ENCODE results near the gene TMEM232.
"Not testable (repeated sequence)": the region's sequence is repeated elsewhere in the genome, so short reads cannot be mapped to it uniquely, and the experiment has no call there.

TMEM232 gene

DNA sequence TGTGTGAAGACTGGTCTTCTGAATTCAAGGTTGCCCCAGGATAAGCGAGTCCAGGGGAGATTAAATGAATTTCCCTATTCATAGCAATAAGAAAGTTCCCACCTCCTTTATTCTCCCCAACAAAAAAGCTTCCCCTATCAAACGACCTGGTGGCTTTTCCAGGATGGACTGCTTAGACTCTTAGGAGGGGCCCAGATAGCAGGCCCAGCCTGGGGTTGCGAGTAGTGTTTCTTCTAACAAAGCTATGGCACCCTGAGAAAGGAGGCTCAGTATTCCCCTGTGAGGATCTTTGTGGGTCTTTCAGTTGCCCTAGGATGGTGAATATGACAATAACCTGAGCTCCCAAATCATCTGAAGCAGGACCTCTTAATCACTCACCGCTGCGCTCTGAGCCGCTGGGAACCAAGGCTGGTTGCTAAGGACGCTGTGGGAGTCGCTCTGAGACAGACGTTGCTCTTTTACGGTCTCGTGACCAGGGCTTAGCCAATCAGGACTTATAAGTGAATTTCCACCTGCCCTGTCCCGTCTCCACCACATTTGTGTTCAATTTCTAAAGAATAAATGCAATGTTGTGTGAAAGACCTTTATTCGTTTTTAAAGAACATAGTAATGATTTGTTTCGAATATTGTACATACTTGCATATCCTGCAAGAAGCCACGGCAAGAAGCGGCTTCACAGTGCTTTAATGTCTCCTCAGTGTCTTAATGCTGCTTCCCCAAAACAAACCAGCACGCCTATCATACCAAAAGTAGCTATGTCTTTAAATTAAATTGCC lies at the start of gene TMEM232:
Gene TMEM232 (minus strand): TSS at position 423 of the 776 bp plus-strand sequence. CDS start 59,319 bp downstream, outside the sequence.
- DNase-seq (ENCODE audit: low spot score) = peak; percentile 89

DNA sequence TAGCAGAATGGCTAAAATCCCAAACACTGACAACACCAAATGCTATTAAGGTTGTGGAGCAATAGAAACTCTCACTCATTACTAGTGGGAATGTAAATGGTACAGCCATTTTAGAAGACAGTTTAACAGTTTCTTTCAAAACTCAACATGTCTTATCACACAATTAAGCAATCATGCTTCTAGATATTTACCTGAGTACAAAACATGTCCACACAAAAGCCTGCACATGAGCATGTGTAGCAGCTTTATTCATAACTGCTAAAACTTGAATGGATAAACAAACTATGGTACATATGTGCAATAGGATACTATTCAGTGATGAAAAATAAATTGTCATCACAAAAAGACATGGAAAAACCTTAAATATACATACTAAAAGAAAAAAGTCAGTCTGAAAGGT lies 43.8 kb upstream of the TMEM232 start:
- DNase-seq (ENCODE audit: low spot score) = no peak

DNA sequence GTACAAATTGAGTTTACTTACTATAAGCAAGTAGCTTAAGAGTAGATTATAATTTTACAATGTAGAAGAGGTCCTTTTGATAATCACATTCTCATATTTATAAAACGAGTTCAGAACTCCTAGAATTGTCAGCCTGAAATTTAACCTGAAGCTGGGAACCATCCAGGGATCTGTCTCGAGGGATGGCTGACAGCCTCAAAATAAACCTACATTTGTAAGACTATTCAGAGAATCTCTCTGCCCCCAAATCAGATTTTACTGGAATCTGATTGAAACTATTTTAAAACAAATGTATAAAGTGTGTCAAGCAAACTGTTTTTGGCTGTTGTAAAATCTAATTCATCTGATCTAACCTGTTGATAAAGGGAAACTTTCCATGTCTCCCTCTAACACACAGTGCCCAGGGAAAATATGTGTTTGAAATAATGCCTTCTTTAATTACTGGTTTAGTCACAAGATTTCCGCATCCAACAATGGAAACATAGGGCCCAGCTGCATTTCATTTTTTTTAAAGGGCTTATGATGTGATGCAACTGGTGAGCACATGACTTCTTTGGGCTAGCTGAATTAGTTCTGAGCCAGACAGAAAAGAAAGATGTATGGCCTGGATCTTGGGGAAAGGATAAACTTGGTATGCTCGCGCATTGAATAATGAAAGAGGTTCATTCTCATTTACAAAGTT lies 42.7 kb upstream of the TMEM232 start:
- no peak for DNase-seq (ENCODE audit: low spot score)

DNA sequence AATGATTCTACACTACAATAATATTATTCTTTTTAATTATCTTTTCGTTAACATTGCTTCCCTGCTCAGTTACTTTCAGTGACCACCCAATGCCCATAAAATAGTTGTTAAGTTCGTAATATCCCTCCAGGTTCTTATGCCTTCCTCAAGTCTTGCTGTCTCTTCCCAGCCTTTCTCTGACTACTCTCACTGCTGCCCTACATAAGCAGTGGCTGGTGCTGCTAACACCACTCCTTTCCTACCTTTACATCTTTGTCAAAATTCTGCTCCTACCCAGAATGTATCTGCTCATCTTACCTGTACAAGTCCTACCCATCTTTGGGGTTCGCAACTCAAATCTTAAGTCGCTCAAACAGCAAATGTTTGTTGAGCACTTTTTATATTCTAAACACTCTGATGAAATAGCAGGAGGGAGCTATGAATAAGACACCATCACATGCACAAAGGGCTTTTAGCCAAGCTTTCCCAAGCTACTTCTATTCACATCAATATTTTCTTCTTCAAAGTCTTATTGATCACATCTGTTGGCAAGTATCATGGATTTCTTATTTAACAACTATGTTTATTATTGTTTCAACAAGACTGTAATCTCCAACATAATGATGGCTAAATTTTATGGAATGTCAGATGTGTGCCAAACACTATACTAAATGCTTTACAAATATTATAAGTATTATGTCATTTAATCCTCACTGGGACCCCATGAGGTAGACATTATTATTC lies 41.8 kb upstream of the TMEM232 start:
- DNase-seq (ENCODE audit: low spot score) = no peak

DNA sequence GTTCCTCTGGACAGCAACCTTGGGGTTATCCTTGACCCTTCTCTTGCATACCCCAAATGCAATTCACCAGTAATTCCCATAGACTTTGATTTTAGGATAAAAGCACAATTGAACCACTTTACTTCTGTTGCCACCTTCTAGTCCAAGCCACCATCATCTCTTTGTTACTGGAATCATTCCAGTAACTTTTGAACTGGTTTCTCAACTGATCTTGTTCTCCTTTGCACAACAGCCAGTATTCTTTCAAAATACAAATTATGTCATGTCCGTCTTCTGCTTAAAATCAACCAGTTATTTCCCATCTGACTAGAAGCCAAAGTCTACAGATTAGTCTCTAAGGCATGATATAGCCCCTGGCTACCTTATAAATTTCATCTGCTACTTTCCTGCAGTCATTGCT lies 33.7 kb upstream of the TMEM232 start:
- no peak for DNase-seq (ENCODE audit: low spot score)

DNA sequence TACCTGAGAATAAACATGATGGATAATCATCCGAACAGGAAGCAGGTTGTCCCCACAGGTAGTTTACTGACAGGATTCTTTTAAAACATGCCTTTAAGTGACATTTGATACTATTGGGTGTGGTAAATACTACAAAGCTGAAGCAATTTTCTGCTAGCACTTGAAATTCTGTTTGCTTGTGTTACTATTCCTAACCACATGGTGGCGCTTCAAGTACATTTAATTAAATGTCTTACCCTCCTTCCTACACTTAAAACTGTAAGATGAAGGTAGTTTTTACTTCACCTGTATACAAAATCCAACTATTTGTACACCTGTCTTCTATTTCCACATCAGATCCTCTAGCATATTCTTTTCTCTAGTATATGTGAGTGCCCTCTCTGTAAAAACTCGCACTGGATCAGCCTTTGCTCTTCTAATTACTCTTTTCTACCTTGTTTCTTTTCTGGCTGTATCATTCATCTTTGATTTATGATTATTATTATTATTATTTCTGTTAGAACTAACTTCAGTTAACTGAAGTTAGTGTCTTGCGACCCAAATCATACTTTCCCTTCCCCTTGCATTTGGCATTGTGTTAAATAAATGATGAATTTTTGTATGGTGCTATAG lies 30.8 kb upstream of the TMEM232 start:
- peak; percentile 58 for DNase-seq (ENCODE audit: low spot score)

DNA sequence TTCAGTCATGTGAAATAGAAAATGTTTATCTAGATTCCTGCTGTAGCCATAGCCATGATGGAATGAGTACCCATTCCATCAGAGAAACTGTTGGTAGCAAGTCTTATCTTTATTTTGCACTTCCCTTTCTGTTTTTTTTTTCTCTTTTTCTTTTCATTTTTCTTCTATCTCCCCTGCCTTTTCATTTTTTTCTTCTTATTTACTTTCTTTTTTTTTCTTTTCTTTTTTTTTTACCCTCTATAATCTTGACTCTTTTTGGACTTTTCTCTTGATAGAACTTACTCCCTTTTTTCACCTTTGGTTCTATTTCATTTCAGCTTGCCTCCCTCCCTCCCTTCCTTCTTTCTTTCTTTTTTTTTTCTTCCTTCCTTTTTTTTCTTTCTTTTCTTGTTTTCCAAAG lies 27.7 kb upstream of the TMEM232 start:
- no peak for DNase-seq (ENCODE audit: low spot score)

DNA sequence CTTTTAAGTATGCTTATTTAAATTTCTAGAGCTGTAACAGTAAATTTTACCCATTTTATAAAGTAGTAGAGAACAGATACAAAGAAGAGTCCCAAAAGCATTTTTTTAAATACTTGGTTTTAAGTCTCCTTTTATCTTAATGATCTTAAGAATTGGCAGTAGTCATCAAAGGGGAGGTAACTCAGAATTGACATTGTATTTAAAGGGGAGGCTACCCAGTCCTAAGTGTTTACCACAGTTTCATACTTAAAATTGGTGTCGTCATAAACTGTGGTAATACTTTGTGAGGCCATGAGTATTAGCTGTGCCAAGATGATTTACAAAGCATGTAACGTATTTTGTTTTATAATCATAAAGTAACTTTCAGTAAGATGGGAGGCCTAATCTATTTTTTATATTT lies 27.1 kb upstream of the TMEM232 start:
- DNase-seq (ENCODE audit: low spot score) = no peak

DNA sequence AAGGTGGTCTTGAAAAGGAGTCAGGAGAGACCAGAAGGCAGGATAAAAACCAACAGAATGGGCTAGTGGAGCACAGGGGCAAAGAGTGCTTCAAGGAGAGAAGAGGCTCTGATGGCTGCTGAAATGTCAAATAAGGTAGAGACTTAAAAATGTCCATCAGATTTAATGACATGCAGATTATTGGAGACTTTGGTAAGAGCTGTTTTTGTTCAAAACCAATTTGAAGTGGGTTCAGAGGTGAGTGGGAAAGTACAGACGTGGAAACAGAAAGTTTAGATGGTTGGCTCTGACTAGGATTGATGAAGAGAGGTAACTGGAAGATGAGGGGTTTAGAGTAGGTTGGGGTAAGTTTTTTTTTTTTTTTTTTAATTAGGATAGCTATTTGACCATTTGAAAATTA lies 26.5 kb upstream of the TMEM232 start:
- no peak for DNase-seq (ENCODE audit: low spot score)

DNA sequence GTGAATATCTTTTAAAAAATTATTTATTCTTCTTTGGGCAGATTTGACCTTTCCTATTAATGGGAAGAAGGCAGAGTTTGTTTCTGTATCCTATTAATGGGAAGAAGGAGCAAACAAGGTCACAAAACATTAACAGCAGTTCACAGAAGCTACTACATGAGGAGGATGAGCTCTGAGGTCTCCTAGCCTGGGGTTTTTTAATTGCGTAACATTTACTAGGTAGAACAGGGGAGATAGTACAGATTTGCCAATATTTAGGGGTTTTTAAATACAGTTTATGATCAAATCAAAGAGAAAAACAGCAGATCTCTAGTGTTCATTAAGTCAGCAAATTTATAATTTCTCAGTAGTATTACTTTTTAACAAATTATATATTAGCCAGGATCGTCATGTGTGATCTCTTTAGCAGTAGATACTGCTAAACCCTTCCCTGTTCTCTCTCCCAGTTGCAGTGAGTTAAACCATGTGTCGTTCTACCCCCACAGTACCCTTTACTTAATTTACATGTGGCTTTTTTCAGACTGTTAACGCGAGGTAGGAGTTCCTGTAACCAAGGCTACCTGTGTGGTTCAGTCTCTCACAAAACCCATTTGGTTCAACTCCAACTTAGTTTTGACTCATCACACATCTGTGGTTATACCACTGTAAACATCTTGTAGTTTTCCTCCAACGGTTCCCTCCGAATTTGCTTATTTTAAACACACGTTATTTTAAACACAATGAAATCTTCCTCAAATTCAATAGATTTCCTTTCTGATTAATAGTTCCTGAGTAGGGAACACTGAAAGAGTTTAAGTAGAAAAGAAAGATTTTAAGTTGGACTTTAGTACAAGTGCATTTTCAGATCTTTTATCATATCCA lies 25.7 kb upstream of the TMEM232 start:
- peak; percentile 2 for DNase-seq (ENCODE audit: low spot score)

DNA sequence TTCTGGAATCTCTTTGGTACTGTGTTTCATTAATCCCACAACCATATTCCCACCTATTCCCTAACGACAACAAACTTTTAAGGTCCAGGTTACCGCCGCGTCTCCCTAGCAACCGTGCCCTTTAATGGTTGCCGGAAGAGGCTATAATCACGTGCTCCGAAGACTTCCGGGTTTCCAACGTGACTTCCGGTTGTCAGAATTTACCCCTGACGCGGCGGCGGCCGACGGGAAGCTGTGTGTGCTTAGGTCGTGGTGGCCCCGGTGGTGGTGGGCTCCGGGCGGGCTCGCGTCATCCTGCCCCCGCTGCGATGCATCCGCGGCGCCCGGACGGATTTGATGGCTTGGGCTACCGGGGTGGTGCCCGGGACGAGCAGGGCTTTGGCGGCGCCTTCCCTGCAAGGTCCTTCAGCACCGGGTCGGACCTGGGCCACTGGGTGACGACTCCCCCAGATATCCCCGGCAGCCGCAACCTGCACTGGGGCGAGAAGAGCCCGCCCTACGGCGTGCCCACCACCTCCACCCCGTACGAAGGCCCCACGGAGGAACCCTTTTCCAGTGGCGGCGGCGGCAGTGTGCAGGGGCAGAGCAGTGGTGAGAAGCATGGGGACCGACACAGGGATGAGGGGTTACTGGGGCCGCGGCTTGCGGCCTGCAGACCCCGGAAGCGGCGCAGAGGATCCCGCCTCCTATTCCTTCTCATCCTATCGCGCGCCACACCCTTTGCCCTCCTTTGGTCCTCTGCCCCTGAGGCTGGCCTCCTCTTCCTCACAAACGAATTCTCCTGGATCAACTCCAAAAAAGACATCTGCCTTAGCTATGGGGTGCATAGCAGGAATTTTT lies 12.6 kb upstream of the TMEM232 start, which contains the start of gene SLC25A46:
Gene SLC25A46 (plus strand): TSS at position 196 of the 840 bp plus-strand sequence. CDS start 113 bp downstream, at position 309.
- peak; percentile 93 for DNase-seq (ENCODE audit: low spot score)

DNA sequence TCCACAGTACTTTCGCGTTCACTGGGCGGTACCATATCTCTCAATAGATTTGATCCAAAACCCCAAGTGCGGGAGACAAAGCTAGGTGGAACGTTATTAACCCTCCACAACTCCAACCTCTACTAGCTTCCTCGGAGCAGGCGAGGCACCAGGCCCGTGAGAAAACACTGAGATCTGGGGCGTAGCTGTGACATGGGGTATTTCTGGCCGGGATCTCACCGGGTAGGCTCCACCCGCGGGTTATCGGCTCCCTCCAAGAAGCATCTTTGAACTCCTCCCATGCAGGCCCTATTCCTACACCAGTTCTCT lies 12.0 kb upstream of the TMEM232 start:
- DNase-seq (ENCODE audit: low spot score) = no peak

DNA sequence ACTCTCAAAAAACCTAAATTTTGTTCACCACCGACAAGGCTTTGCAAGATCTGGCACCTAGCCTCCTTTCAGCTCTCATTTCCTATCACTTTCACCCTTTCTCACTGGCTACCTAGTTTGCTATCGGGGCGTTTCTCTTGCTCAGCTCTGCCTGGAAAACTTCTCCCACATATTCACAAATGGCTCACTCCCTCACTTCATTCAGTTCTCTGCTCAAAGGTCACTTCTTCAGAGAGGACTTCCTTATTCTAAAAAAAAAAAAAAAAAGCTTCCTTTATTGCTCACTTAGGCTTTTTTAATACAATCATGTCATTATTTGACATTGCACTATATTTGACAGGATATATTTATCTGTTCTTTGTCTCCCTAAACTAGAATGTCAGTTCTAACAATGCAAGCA lies 10.3 kb upstream of the TMEM232 start:
- peak; percentile 7 for DNase-seq (ENCODE audit: low spot score)

DNA sequence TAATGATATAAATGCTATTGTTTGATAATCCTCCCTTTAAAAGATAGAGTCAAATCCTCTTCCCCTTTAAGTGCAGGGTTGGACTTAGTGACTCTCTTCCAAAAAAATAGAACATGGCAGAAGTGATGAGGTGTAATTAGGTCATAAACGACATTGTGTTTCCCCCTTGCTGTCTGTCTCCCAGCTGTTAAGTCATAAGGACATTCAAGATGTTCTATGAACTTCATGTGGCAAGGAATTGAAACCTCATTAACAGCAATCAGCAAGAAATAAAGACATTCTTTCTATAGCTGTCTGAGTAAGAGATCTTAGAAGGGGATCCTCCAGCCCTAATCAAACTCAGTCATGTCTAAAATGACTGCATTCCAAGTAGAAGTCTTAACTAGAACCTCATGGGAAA lies 9.1 kb upstream of the TMEM232 start:
- DNase-seq (ENCODE audit: low spot score) = no peak

DNA sequence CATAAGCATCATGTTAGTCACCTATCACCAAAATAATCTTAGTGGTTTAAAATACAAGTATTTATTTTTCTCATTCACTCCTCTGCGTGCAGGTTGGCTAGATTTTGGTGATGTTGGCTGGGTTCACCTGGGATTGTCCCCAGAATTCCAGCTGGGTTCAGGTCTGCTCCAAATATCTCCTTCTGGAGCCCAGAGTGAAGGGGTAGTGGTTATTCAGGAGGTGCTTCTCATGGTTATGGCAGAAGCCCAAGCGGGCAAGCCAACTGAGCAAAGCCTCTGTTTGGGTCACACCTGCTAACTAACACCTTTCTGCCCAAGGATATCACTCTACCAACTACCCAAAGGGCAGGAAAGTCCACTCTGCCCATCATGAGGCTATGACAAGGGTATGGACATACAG lies 7.6 kb upstream of the TMEM232 start:
- no peak for DNase-seq (ENCODE audit: low spot score)

DNA sequence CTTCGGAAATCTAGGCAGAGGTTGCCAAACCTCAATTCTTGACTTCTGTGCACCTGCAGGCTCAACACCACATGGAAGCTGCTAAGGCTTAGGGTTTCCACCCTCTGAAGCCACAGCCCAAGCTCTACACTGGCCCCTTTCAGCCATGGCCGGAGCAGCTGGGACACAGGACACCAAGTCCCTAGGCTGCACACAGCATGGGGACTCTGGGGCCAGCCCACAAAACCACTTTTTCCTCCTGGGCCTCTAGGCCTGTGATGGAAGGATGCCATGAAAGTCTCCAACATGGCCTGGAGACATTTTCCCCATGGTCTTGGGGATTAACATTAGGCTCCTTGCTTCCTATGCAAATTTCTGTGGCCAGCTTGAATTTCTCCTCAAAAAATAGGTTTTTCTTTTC lies 5.0 kb upstream of the TMEM232 start:
- not testable (repeated sequence) for DNase-seq (ENCODE audit: low spot score)

DNA sequence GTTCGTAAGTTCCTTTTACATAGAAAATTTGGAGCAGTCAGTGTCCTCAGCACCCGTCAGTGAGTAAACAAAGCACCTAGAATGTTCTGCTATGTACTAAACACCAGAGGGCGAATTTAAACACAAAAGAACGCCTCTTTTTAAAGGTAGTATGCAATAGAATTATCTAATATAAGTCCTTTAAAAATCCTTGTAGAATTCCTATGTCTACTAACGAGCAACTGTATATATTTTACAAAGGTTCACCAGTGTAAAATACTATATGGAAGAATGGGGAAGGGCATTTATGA lies 499 bp upstream of the TMEM232 start:
- DNase-seq (ENCODE audit: low spot score) = peak; percentile 15

DNA sequence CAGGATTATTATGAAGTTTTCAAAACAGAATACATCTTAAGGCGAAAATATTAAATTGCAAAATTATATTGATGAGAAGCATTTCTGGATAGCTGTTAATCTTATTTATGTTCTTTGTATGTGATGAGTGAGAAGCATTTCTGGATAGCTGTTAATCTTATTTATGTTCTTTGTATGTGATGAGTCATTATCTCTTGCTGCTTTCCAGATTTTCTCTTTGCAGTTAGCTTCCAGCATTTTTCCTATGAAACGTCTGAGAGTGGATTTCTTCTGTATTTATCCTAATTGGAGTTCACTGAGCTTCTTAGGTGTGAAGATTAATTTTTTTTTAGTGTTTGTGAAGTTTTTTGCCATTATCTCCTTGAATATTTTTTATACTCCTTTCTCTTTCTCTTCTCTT lies 8.2 kb downstream of the TMEM232 start:
- DNase-seq (ENCODE audit: low spot score) = no peak

DNA sequence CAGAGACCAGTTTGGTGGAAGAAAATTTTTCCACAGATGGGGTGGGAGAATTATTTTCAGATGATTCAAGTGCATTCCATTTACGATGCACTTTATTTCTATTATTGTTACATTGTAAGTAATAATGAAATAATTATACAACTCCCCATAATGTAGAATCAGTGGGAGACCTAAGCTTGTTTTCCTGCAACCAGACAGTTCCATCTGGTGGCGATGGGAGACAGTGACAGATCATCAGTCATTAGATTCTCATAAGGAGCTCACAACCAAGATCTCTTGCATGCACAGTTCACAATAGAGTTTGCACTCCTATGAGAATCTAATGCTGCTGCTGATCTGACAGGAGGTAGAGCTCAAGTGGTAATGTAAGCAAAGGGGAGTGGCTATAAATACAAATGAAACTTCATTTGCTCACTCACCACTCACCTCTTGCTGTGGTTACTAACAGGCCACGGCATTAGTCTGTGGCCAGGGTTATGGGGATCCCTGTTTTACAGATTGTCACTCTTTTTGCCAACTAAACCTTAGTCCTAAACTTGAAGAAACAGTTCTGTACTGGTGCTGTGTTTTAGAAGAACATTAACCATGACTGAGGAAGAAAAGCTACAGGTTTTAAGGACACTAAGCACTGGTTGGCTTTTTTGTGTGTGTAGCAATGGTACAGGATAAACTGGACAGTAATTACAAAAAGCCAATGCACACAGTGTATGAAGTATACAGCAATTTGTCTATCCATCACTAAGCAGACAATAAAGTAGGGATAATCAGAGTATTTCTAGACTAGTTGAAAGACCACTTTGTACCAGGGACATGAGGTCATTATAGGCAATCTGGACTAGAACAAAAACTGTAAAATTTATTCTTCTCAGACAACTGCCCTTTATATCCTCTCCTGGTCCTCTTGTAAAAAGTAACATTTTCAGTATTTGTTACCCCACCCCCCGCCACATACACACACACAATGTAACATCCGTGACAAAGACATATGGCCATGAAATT lies 9.9 kb downstream of the TMEM232 start:
- no peak for DNase-seq (ENCODE audit: low spot score)

Data from kidney tubule cell (primary cell).